IPS-18a (cell line): ENCODE measurements around the gene OSMR.
A peak's percentile ranks its signal among the peaks of the same experiment; 100 is the strongest.

Experiments used
- H3K27ac ChIP-seq: one replicate; pipeline ENCODE4 v1.5.1; 2013; ENCODE audit warnings: low read length
- H3K27me3 ChIP-seq: one replicate; pipeline ENCODE4 v1.6.1; 2013; ENCODE audit warnings: mild to moderate bottlenecking, low read length; ENCODE audit not compliant: control insufficient read depth, insufficient read depth
- H3K36me3 ChIP-seq: one replicate; pipeline ENCODE4 v1.6.1; 2013; ENCODE audit warnings: low read depth, low read length; ENCODE audit not compliant: control insufficient read depth
- H3K4me1 ChIP-seq: one replicate; pipeline ENCODE4 v1.6.1; 2013; ENCODE audit warnings: low read depth, low read length; ENCODE audit not compliant: control insufficient read depth
- H3K4me3 ChIP-seq: one replicate; pipeline ENCODE4 v1.5.1; 2013; ENCODE audit warnings: low read length
- H3K9ac ChIP-seq: one replicate; pipeline ENCODE4 v1.6.1; 2013; ENCODE audit warnings: mild to moderate bottlenecking, low read length, moderate library complexity
- H3K9me3 ChIP-seq: one replicate; pipeline ENCODE4 v1.6.1; 2013; ENCODE audit warnings: low read depth, low read length; ENCODE audit not compliant: control insufficient read depth

Gene OSMR

GRCh38 chr5:38809388-38810359 lies 36.1 kb upstream of the OSMR start:
- Histone ChIP-seq H3K4me1 (peaks cover 8% of the 10 kb centered on the region), H3K27me3 (peaks cover 9% of the 10 kb centered on the region), H3K36me3 (no peaks in the 10 kb centered on the region), H3K9ac (peak overlapping the region; percentile 28), H3K4me3 (no peak overlapping the region), H3K9me3 (no peaks in the 10 kb centered on the region), H3K27ac (no peak overlapping the region)

- Histone ChIP-seq H3K9ac (no peak overlapping the region), H3K4me1 (peaks cover 3% of the 10 kb centered on the region), H3K4me3 (no peak overlapping the region), H3K36me3 (no peaks in the 10 kb centered on the region), H3K9me3 (no peaks in the 10 kb centered on the region), H3K27me3 (no peaks in the 10 kb centered on the region), H3K27ac (no peak overlapping the region)
Observed at GRCh38 chr5:38814879-38815278, 30.9 kb upstream of the OSMR start.

GRCh38 chr5:38816083-38817030 lies 29.5 kb upstream of the OSMR start:
- no peaks in the 10 kb centered on the region for H3K36me3 ChIP-seq
- no peak overlapping the region for H3K9ac ChIP-seq
- no peaks in the 10 kb centered on the region for H3K27me3 ChIP-seq
- no peak overlapping the region for H3K4me3 ChIP-seq
- H3K4me1 ChIP-seq = no peaks in the 10 kb centered on the region
- no peaks in the 10 kb centered on the region for H3K9me3 ChIP-seq
- no peak overlapping the region for H3K27ac ChIP-seq

- Histone ChIP-seq H3K36me3 (no peaks in the 10 kb centered on the region), H3K27ac (no peak overlapping the region), H3K9me3 (peaks cover 6% of the 10 kb centered on the region), H3K27me3 (no peaks in the 10 kb centered on the region), H3K4me3 (no peak overlapping the region), H3K4me1 (no peaks in the 10 kb centered on the region), H3K9ac (no peak overlapping the region)
Observed at GRCh38 chr5:38821679-38822078, 24.1 kb upstream of the OSMR start.

GRCh38 chr5:38823503-38823902 lies 22.3 kb upstream of the OSMR start:
- Histone ChIP-seq H3K27ac (no peak overlapping the region), H3K27me3 (no peaks in the 10 kb centered on the region), H3K9ac (no peak overlapping the region), H3K9me3 (peaks cover 6% of the 10 kb centered on the region), H3K4me3 (no peak overlapping the region), H3K36me3 (no peaks in the 10 kb centered on the region), H3K4me1 (no peaks in the 10 kb centered on the region)

- no peaks in the 10 kb centered on the region for H3K4me1 ChIP-seq
- no peak overlapping the region for H3K4me3 ChIP-seq
- no peaks in the 10 kb centered on the region for H3K36me3 ChIP-seq
- H3K9ac ChIP-seq = no peak overlapping the region
- H3K9me3 ChIP-seq = peaks cover 6% of the 10 kb centered on the region
- no peaks in the 10 kb centered on the region for H3K27me3 ChIP-seq
- no peak overlapping the region for H3K27ac ChIP-seq
Observed at GRCh38 chr5:38824821-38825220, 21.0 kb upstream of the OSMR start.

GRCh38 chr5:38825494-38825893 lies 20.3 kb upstream of the OSMR start:
- H3K4me1 ChIP-seq = no peaks in the 10 kb centered on the region
- no peaks in the 10 kb centered on the region for H3K36me3 ChIP-seq
- H3K27me3 ChIP-seq = no peaks in the 10 kb centered on the region
- H3K9ac ChIP-seq = no peak overlapping the region
- peaks cover 6% of the 10 kb centered on the region for H3K9me3 ChIP-seq
- H3K27ac ChIP-seq = no peak overlapping the region
- H3K4me3 ChIP-seq = no peak overlapping the region

GRCh38 chr5:38827525-38827924 lies 18.3 kb upstream of the OSMR start:
- Histone ChIP-seq H3K4me1 (no peaks in the 10 kb centered on the region), H3K36me3 (no peaks in the 10 kb centered on the region), H3K9ac (no peak overlapping the region), H3K27ac (no peak overlapping the region), H3K4me3 (no peak overlapping the region), H3K9me3 (peaks cover 6% of the 10 kb centered on the region), H3K27me3 (no peaks in the 10 kb centered on the region)

GRCh38 chr5:38830521-38831051 lies 15.2 kb upstream of the OSMR start:
- H3K27ac ChIP-seq = no peak overlapping the region

GRCh38 chr5:38831117-38831516 lies 14.7 kb upstream of the OSMR start:
- Histone ChIP-seq H3K27ac (no peak overlapping the region), H3K27me3 (no peaks in the 10 kb centered on the region), H3K4me3 (no peak overlapping the region), H3K36me3 (no peaks in the 10 kb centered on the region), H3K9ac (no peak overlapping the region), H3K4me1 (no peaks in the 10 kb centered on the region), H3K9me3 (no peaks in the 10 kb centered on the region)

More at GRCh38 chr5:38830521-38831051, 15.2 kb upstream of the OSMR start:
- no peaks in the 10 kb centered on the region for H3K27me3 ChIP-seq
- no peak overlapping the region for H3K9ac ChIP-seq
- no peaks in the 10 kb centered on the region for H3K4me1 ChIP-seq
- no peaks in the 10 kb centered on the region for H3K36me3 ChIP-seq
- H3K9me3 ChIP-seq = no peaks in the 10 kb centered on the region
- H3K4me3 ChIP-seq = no peak overlapping the region

- H3K9me3 ChIP-seq = no peaks in the 10 kb centered on the region
- no peaks in the 10 kb centered on the region for H3K27me3 ChIP-seq
- no peak overlapping the region for H3K9ac ChIP-seq
- no peak overlapping the region for H3K27ac ChIP-seq
- no peak overlapping the region for H3K4me3 ChIP-seq
- H3K4me1 ChIP-seq = no peaks in the 10 kb centered on the region
- no peaks in the 10 kb centered on the region for H3K36me3 ChIP-seq
Observed at GRCh38 chr5:38831909-38832308, 13.9 kb upstream of the OSMR start.
